ENCODE measurements around the gene COA7. TPM values are rescaled to one million over a fixed set of nuclear protein-coding genes. Genes with fewer than 3 reads are reported as not detected.
A peak's percentile ranks its signal among the peaks of the same experiment; 100 is the strongest.

COA7 gene
- total and polyA plus RNA-seq, 2 of the 8 experiments (the other 6 are each of a cell fraction or from before 2014, with no cell fraction given) = 23.2 to 61.8 TPM

GRCh38 chr1:52709016-52709415, 10.9 kb upstream of the COA7 start:
- H3K4me2 ChIP-seq (ENCODE audit: insufficient read depth in 1 of 2, low read depth in 2 of 2, low read length in 2 of 2) = no peak overlapping the region

More at GRCh38 chr1:52709016-52709415, 10.9 kb upstream of the COA7 start:
- no peak overlapping the region for H3K4ac ChIP-seq (replicated peaks; ENCODE audit: insufficient read length, low read depth, low read length)
- no peak overlapping the region for H2BK120ac ChIP-seq (replicated peaks; ENCODE audit: low read depth, low read length)
- no peak overlapping the region for H3K23ac ChIP-seq (ENCODE audit: insufficient read length)
- no peak overlapping the region for H3K27ac ChIP-seq (ENCODE audit: low read depth, low read length)
- no peaks in the 10 kb centered on the region for H3K9me3 ChIP-seq (ENCODE audit: insufficient read depth in 2 of 2, low read depth in 1 of 2, low read length in 1 of 2)
- H2AK5ac ChIP-seq (ENCODE audit: low read depth, low read length) = no peak overlapping the region
- H3K9ac ChIP-seq (replicated peaks in 1 of 4; ENCODE audit: extremely low read depth in 1 of 4, low read depth in 3 of 4, low read length in 3 of 4) = no peak overlapping the region
- POLR2A ChIA-PET (ENCODE audit: partially characterized antibody) = no interaction called here
- no peak overlapping the region for H2BK15ac ChIP-seq (ENCODE audit: low read length)
- DNase-seq (ENCODE audit: low read depth in 1 of 2, low spot score in 2 of 2) = no peak
- CTCF ChIA-PET (ENCODE audit: partially characterized antibody) = no interaction called here
- H4K8ac ChIP-seq (ENCODE audit: extremely low read depth, insufficient read depth, low read length) = no peak overlapping the region
- no peaks in the 10 kb centered on the region for H3K27me3 ChIP-seq (replicated peaks in 1 of 4; ENCODE audit: control insufficient read depth in 3 of 4, extremely low read depth in 1 of 4, insufficient read depth in 3 of 4, low read length in 3 of 4)
- H3K14ac ChIP-seq (ENCODE audit: insufficient read length) = no peak overlapping the region
- no peak overlapping the region for H4K91ac ChIP-seq (replicated peaks; ENCODE audit: insufficient read length, low read length)
- no peak overlapping the region for H3K4me3 ChIP-seq (ENCODE audit: extremely low read depth in 1 of 4, insufficient read depth in 2 of 4, low read depth in 3 of 4, low read length in 4 of 4)
- H2BK5ac ChIP-seq (ENCODE audit: low read depth, low read length) = no peak overlapping the region
- FAIRE-seq = no peak
- no peaks in the 10 kb centered on the region for H3K36me3 ChIP-seq (ENCODE audit: control insufficient read depth in 2 of 4, insufficient read depth in 4 of 4, low read length in 3 of 4)
- H3K18ac ChIP-seq (ENCODE audit: extremely low read depth, low read length) = no peak overlapping the region
- no peaks in the 10 kb centered on the region for H4K20me1 ChIP-seq (replicated peaks in 1 of 2; ENCODE audit: control insufficient read depth in 1 of 2, insufficient read depth in 2 of 2, low read length in 2 of 2)
- H2BK20ac ChIP-seq (ENCODE audit: low read length) = no peak overlapping the region
- WGBS, 2 experiments (ENCODE audit: extremely low coverage in 1 of 2, insufficient coverage in 1 of 2, insufficient read length in 1 of 2, insufficient replicate concordance in 2 of 2, low coverage in 1 of 2, low lambda C conversion rate in 2 of 2, missing lambda C conversion rate in 1 of 2) = 86% methylated on average over 6 of the region's 6 CpGs; no CpG with 5 or more reads in 1 of the 2 experiments
- 0 out of 7 replicates have a peak, but pooled peaks cover 0 to 3% (median 0%) of the 10 kb centered on the region in 4 experiments for H3K4me1 ChIP-seq (replicated peaks in 1 of 4; ENCODE audit: control insufficient read depth in 3 of 4, insufficient read depth in 4 of 4, low read length in 3 of 4)
- H3K79me2 ChIP-seq (ENCODE audit: control insufficient read depth in 1 of 2, insufficient read depth in 2 of 2, low read length in 2 of 2) = no peaks in the 10 kb centered on the region
- H3K79me1 ChIP-seq (ENCODE audit: low read depth, low read length) = no peaks in the 10 kb centered on the region
- H2BK12ac ChIP-seq (ENCODE audit: low read depth, low read length) = no peak overlapping the region
- TF ChIP-seq RAD21 (IDR thresholded peaks at IDR 0.05 in 1 of 2, conservative IDR thresholded peaks at IDR 0.05 in 1 of 2; ENCODE audit: low read depth in 2 of 2, low read length in 2 of 2) (no peak), CHD1 (IDR thresholded peaks at IDR 0.05; ENCODE audit: low read depth, low read length) (no peak)
- H3K56ac ChIP-seq (replicated peaks; ENCODE audit: insufficient read length, low read depth, low read length) = no peak overlapping the region
- H4K5ac ChIP-seq (ENCODE audit: insufficient read length, low read depth, low read length) = no peak overlapping the region
- no peaks in the 10 kb centered on the region for H3K23me2 ChIP-seq (ENCODE audit: low read depth, low read length)
- H2AFZ ChIP-seq (ENCODE audit: low read length) = peak overlapping the region; percentile 81; the same call in 1 of the 2 replicates
